ENCODE data around the gene ACAA1. TPM values are rescaled to one million over a fixed set of nuclear protein-coding genes. Genes with fewer than 3 reads are reported as not detected.

Gene ACAA1
- total and polyA plus RNA-seq, 2 of the 13 experiments (the other 11 are each of a cell fraction or from before 2014, with no cell fraction given), result 60.8 to 188 TPM

- TF ChIP-seq DMTF1 (CRISPR knock-in tag; IDR thresholded peaks at IDR 0.05) (no peak), CEBPZ (IDR thresholded peaks at IDR 0.05; ENCODE audit: low read length) (no peak), ZNF777 (CRISPR knock-in tag; IDR thresholded peaks at IDR 0.05) (peak; percentile 77), ZNF646 (CRISPR knock-in tag; IDR thresholded peaks at IDR 0.05) (no peak), ZNF317 (CRISPR knock-in tag; IDR thresholded peaks at IDR 0.05) (peak; percentile 88), PPARG (CRISPR knock-in tag; conservative IDR thresholded peaks at IDR 0.05) (no peak; the same call in 1 of the 2 replicates), AGO2 (optimal IDR thresholded peaks at IDR 0.05; ENCODE audit: low read depth, low read length) (peak; percentile 58), ZGPAT (CRISPR knock-in tag; IDR thresholded peaks at IDR 0.05) (peak; percentile 86), SP140L (CRISPR knock-in tag; IDR thresholded peaks at IDR 0.05; ENCODE audit: borderline replicate concordance) (no peak), ZIK1 (CRISPR knock-in tag; IDR thresholded peaks at IDR 0.05; ENCODE audit: borderline replicate concordance, low read depth) (no peak), SKIL (CRISPR knock-in tag; IDR thresholded peaks at IDR 0.05; ENCODE audit: borderline replicate concordance) (0 out of 2 replicates have a peak, but pooled peaks have one; percentile 48)
Observed at GRCh38 chr3:38138349-38139190, 1.6 kb upstream of the ACAA1 start, which contains the start of gene MYD88 (continued).
